ENCODE measurements around the gene TM4SF4. TPM values are rescaled to one million over a fixed set of nuclear protein-coding genes. Genes with fewer than 3 reads are reported as not detected.

TM4SF4 gene
- total RNA-seq, 1 donor from 2014 or later: 0.49 TPM

- Histone ChIP-seq H3K4me1 (no peaks in the 10 kb centered on the region), H3K36me3 (no peaks in the 10 kb centered on the region), H3K4me3 (no peak overlapping the region), H3K27me3 (no peaks in the 10 kb centered on the region), H3K9me3 (no peaks in the 10 kb centered on the region), H3K27ac (no peak overlapping the region)
- DNase-seq (no peak), ATAC-seq (peak; percentile 59)
- intact Hi-C loops (cut with DNase I): loop anchor here (10.0 kb wide), 1 partner anchor 280 kb away; no protein-coding TSS in a partner anchor
- TF ChIP-seq CTCF (IDR thresholded peaks at IDR 0.05): no peak
These were observed 20.5 kb downstream of the TM4SF4 start for GRCh38 chr3:149494759-149495580.

GRCh38 chr3:149495581-149496125 lies 21.2 kb downstream of the TM4SF4 start:
- no peak overlapping the region for H3K27ac ChIP-seq
- intact Hi-C loops (cut with DNase I): loop anchor here (10.0 kb wide), 1 partner anchor 279 kb away; no protein-coding TSS in a partner anchor
- no peaks in the 10 kb centered on the region for H3K36me3 ChIP-seq
- ATAC-seq (peak; percentile 65), DNase-seq (no peak)
- no peaks in the 10 kb centered on the region for H3K4me1 ChIP-seq
- no peaks in the 10 kb centered on the region for H3K27me3 ChIP-seq
- TF ChIP-seq CTCF (IDR thresholded peaks at IDR 0.05): no peak
- no peak overlapping the region for H3K4me3 ChIP-seq
- H3K9me3 ChIP-seq: no peaks in the 10 kb centered on the region

GRCh38 chr3:149496891-149497290 lies 22.4 kb downstream of the TM4SF4 start:
- no peaks in the 10 kb centered on the region for H3K27me3 ChIP-seq
- intact Hi-C loops (cut with DNase I): loop anchor here (10.0 kb wide), 1 partner anchor 278 kb away; no protein-coding TSS in a partner anchor
- H3K36me3 ChIP-seq: no peaks in the 10 kb centered on the region
- ATAC-seq: no peak
- no peak for TF ChIP-seq CTCF (IDR thresholded peaks at IDR 0.05)
- no peaks in the 10 kb centered on the region for H3K4me1 ChIP-seq
- H3K27ac ChIP-seq: no peak overlapping the region
- no peaks in the 10 kb centered on the region for H3K9me3 ChIP-seq
- H3K4me3 ChIP-seq: no peak overlapping the region
- DNase-seq: no peak

GRCh38 chr3:149497966-149498670 lies 23.6 kb downstream of the TM4SF4 start:
- Histone ChIP-seq H3K4me3 (no peak overlapping the region), H3K9me3 (no peaks in the 10 kb centered on the region), H3K27ac (no peak overlapping the region), H3K36me3 (no peaks in the 10 kb centered on the region), H3K27me3 (no peaks in the 10 kb centered on the region), H3K4me1 (no peaks in the 10 kb centered on the region)
- DNase-seq (no peak), ATAC-seq (no peak)
- no peak for TF ChIP-seq CTCF (IDR thresholded peaks at IDR 0.05)
- intact Hi-C loops (cut with DNase I): loop anchor here (10.0 kb wide), 1 partner anchor 277 kb away; no protein-coding TSS in a partner anchor

- Histone ChIP-seq H3K27ac (no peak overlapping the region), H3K27me3 (no peaks in the 10 kb centered on the region), H3K9me3 (no peaks in the 10 kb centered on the region), H3K4me3 (no peak overlapping the region), H3K36me3 (no peaks in the 10 kb centered on the region), H3K4me1 (peaks cover under 1% of the 10 kb centered on the region)
- ATAC-seq: peak; percentile 86
- DNase-seq: no peak
- intact Hi-C loops (cut with DNase I): no loop called here
- no peak for TF ChIP-seq CTCF (IDR thresholded peaks at IDR 0.05)
These were observed 27.0 kb downstream of the TM4SF4 start for GRCh38 chr3:149501524-149501923.
